ENCODE measurements around the gene RNF113B. TPM values are rescaled to one million over a fixed set of nuclear protein-coding genes. Genes with fewer than 3 reads are reported as not detected.

The RNF113B gene
- total RNA-seq, 3 donors from 2014 or later (not counting 1 experiment from before 2014, with no cell fraction given) = not detected

GRCh38 chr13:98216711-98217285 is 39.7 kb upstream of the RNF113B start:
- H3K27me3 ChIP-seq (ENCODE audit: control insufficient read depth, insufficient read depth, low read length) = no peaks in the 10 kb centered on the region
- DNase-seq (no peak), ATAC-seq (no peak)
- Mint-ChIP-seq H3K36me3 (no peaks in the 10 kb centered on the region), H3K9me3 (no peaks in the 10 kb centered on the region), H3K4me3 (no peak overlapping the region), H3K4me1 (no peaks in the 10 kb centered on the region), H3K27ac (no peak overlapping the region), H3K27me3 (ENCODE audit: low read depth in 2 of 2) (no peaks in the 10 kb centered on the region)
- no peaks in the 10 kb centered on the region for H3K4me1 ChIP-seq (ENCODE audit: control insufficient read depth, insufficient read depth, low read length)
- WGBS (ENCODE audit: insufficient coverage) = 63% methylated on average over 7 of the region's 7 CpGs
- intact Hi-C loops (cut with micrococcal nuclease) = no loop called here
- no peak overlapping the region for H3K4me3 ChIP-seq (ENCODE audit: low read length)
- no peak overlapping the region for H3K27ac ChIP-seq (ENCODE audit: low read length)
- H3K36me3 ChIP-seq (ENCODE audit: control insufficient read depth, insufficient read depth, low read length) = no peaks in the 10 kb centered on the region
- H3K9me3 ChIP-seq (ENCODE audit: control insufficient read depth, insufficient read depth, low read length) = no peaks in the 10 kb centered on the region
- TF ChIP-seq CTCF (IDR thresholded peaks at IDR 0.05) = no peak

GRCh38 chr13:98216135-98216565 is 39.1 kb upstream of the RNF113B start:
- no peak for TF ChIP-seq CTCF (IDR thresholded peaks at IDR 0.05)
- no peak overlapping the region for H3K4me3 ChIP-seq (ENCODE audit: low read length)
- Mint-ChIP-seq H3K4me3 (no peak overlapping the region), H3K27me3 (ENCODE audit: low read depth in 2 of 2) (peaks cover 0 to 3% of the 10 kb centered on the region in 2 donors), H3K9me3 (no peaks in the 10 kb centered on the region), H3K36me3 (no peaks in the 10 kb centered on the region), H3K4me1 (no peaks in the 10 kb centered on the region), H3K27ac (no peak overlapping the region)
- no peaks in the 10 kb centered on the region for H3K27me3 ChIP-seq (ENCODE audit: control insufficient read depth, insufficient read depth, low read length)
- H3K27ac ChIP-seq (ENCODE audit: low read length) = no peak overlapping the region
- no peaks in the 10 kb centered on the region for H3K4me1 ChIP-seq (ENCODE audit: control insufficient read depth, insufficient read depth, low read length)
- H3K9me3 ChIP-seq (ENCODE audit: control insufficient read depth, insufficient read depth, low read length) = no peaks in the 10 kb centered on the region
- intact Hi-C loops (cut with micrococcal nuclease) = no loop called here
- no peaks in the 10 kb centered on the region for H3K36me3 ChIP-seq (ENCODE audit: control insufficient read depth, insufficient read depth, low read length)
- WGBS (ENCODE audit: insufficient coverage) = 64% methylated on average over 4 of the region's 4 CpGs
- ATAC-seq (no peak), DNase-seq (no peak)

GRCh38 chr13:98215508-98215907 is 38.4 kb upstream of the RNF113B start:
- intact Hi-C loops (cut with micrococcal nuclease) = no loop called here
- H3K4me1 ChIP-seq (ENCODE audit: control insufficient read depth, insufficient read depth, low read length) = no peaks in the 10 kb centered on the region
- ATAC-seq = no peak
- Mint-ChIP-seq H3K9me3 (no peaks in the 10 kb centered on the region), H3K36me3 (no peaks in the 10 kb centered on the region), H3K4me1 (no peaks in the 10 kb centered on the region), H3K4me3 (no peak overlapping the region), H3K27me3 (ENCODE audit: low read depth in 2 of 2) (peaks cover 0 to 3% of the 10 kb centered on the region in 2 donors), H3K27ac (no peak overlapping the region)
- no peak overlapping the region for H3K4me3 ChIP-seq (ENCODE audit: low read length)
- H3K27me3 ChIP-seq (ENCODE audit: control insufficient read depth, insufficient read depth, low read length) = no peaks in the 10 kb centered on the region
- no peaks in the 10 kb centered on the region for H3K36me3 ChIP-seq (ENCODE audit: control insufficient read depth, insufficient read depth, low read length)
- no peak for TF ChIP-seq CTCF (IDR thresholded peaks at IDR 0.05)
- DNase-seq = no peak
- 94% methylated on average over 6 of the region's 6 CpGs for WGBS (ENCODE audit: insufficient coverage)
- no peak overlapping the region for H3K27ac ChIP-seq (ENCODE audit: low read length)
- no peaks in the 10 kb centered on the region for H3K9me3 ChIP-seq (ENCODE audit: control insufficient read depth, insufficient read depth, low read length)

GRCh38 chr13:98214707-98215106 is 37.6 kb upstream of the RNF113B start:
- no peak for TF ChIP-seq CTCF (IDR thresholded peaks at IDR 0.05)
- no peak overlapping the region for H3K27ac ChIP-seq (ENCODE audit: low read length)
- Mint-ChIP-seq H3K27me3 (ENCODE audit: low read depth in 2 of 2) (peaks cover 0 to 3% of the 10 kb centered on the region in 2 donors), H3K4me1 (no peaks in the 10 kb centered on the region), H3K4me3 (no peak overlapping the region), H3K27ac (no peak overlapping the region), H3K36me3 (no peaks in the 10 kb centered on the region), H3K9me3 (no peaks in the 10 kb centered on the region)
- H3K4me1 ChIP-seq (ENCODE audit: control insufficient read depth, insufficient read depth, low read length) = no peaks in the 10 kb centered on the region
- WGBS (ENCODE audit: insufficient coverage) = 88% methylated on average over 6 of the region's 6 CpGs
- intact Hi-C loops (cut with micrococcal nuclease) = no loop called here
- ATAC-seq (no peak), DNase-seq (no peak)
- no peaks in the 10 kb centered on the region for H3K9me3 ChIP-seq (ENCODE audit: control insufficient read depth, insufficient read depth, low read length)
- H3K27me3 ChIP-seq (ENCODE audit: control insufficient read depth, insufficient read depth, low read length) = no peaks in the 10 kb centered on the region
- H3K4me3 ChIP-seq (ENCODE audit: low read length) = no peak overlapping the region
- H3K36me3 ChIP-seq (ENCODE audit: control insufficient read depth, insufficient read depth, low read length) = no peaks in the 10 kb centered on the region
